GM03348 (cell line): ENCODE measurements around the gene GRIP2.

Experiments used
- DNase-seq: peaks from one replicate; pipeline ENCODE4 v3.0.0; 2012; ENCODE audit warnings: low spot score

GRIP2 gene

GRCh38 chr3:14505803-14506500, 34.2 kb downstream of the GRIP2 start:
- no peak for DNase-seq

- no peak for DNase-seq
These were observed 34.9 kb downstream of the GRIP2 start for GRCh38 chr3:14505001-14505802.

GRCh38 chr3:14503706-14504065, 36.5 kb downstream of the GRIP2 start:
- DNase-seq, result no peak

- no peak for DNase-seq
These were observed 37.0 kb downstream of the GRIP2 start for GRCh38 chr3:14503033-14503705.

- no peak for DNase-seq
These were observed 37.7 kb downstream of the GRIP2 start for GRCh38 chr3:14502472-14502871.

- DNase-seq, result no peak
These were observed 42.8 kb downstream of the GRIP2 start for GRCh38 chr3:14497321-14497720.

- no peak for DNase-seq
These were observed 43.8 kb downstream of the GRIP2 start for GRCh38 chr3:14496351-14496750.

- no peak for DNase-seq
These were observed 45.2 kb downstream of the GRIP2 start for GRCh38 chr3:14494973-14495300.

- DNase-seq, result no peak
These were observed 45.7 kb downstream of the GRIP2 start for GRCh38 chr3:14494279-14494972.

- DNase-seq, result no peak
These were observed 46.9 kb downstream of the GRIP2 start for GRCh38 chr3:14492948-14493881.

GRCh38 chr3:14491396-14492190, 48.5 kb downstream of the GRIP2 start:
- no peak for DNase-seq

GRCh38 chr3:14490831-14491230, 49.3 kb downstream of the GRIP2 start:
- DNase-seq, result no peak

- DNase-seq, result no peak
These were observed 49.9 kb downstream of the GRIP2 start for GRCh38 chr3:14490255-14490654.

- DNase-seq, result no peak
These were observed 50.5 kb downstream of the GRIP2 start for GRCh38 chr3:14489641-14490040.

GRCh38 chr3:14488286-14489041, 51.7 kb downstream of the GRIP2 start:
- DNase-seq, result no peak

GRCh38 chr3:14487821-14488220, 52.3 kb downstream of the GRIP2 start:
- no peak for DNase-seq

GRCh38 chr3:14487086-14487485, 53.1 kb downstream of the GRIP2 start:
- DNase-seq, result no peak

GRCh38 chr3:14486460-14486859, 53.7 kb downstream of the GRIP2 start:
- DNase-seq, result no peak

GRCh38 chr3:14485981-14486380, 54.2 kb downstream of the GRIP2 start:
- DNase-seq, result no peak

- no peak for DNase-seq
These were observed 55.4 kb downstream of the GRIP2 start for GRCh38 chr3:14484741-14485140.
